ENCODE results near the gene PCP2.
A peak's percentile ranks its signal among the peaks of the same experiment; 100 is the strongest.

Gene PCP2

GRCh38 chr19:7658219-7658686 lies 24.7 kb upstream of the PCP2 start:
- H3K4me3 ChIP-seq (ENCODE audit: low read depth, low read length): no peak overlapping the region
- no peak for TF ChIP-seq CTCF (IDR thresholded peaks at IDR 0.05; ENCODE audit: low read depth, low read length)

- H3K4me3 ChIP-seq (ENCODE audit: low read depth, low read length): no peak overlapping the region
- TF ChIP-seq CTCF (IDR thresholded peaks at IDR 0.05; ENCODE audit: low read depth, low read length): no peak
Measured at GRCh38 chr19:7657131-7657751, 23.7 kb upstream of the PCP2 start.

DNA sequence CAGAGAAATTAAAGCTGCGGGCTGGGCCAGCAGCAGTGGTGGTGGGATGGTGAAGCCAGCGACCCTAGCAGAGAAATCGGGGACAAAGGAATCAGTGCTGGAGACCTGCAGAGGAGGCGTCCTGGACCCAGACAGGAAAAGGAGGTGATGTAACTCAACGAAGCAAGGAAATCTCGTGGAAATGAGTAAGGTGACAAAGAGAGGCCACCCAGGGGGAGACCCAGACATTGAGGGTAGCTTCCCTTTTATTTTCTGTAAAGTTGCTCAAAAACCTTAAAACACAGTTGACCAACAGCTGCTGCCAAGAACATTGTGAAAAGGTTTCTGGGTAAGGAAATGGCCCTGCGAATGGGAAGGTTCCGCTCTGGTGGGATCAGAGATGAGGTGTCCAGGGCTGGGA lies 22.1 kb upstream of the PCP2 start:
- H3K4me3 ChIP-seq (ENCODE audit: low read depth, low read length): no peak overlapping the region
- TF ChIP-seq CTCF (IDR thresholded peaks at IDR 0.05; ENCODE audit: low read depth, low read length): no peak

GRCh38 chr19:7654401-7654800 lies 20.9 kb upstream of the PCP2 start:
- H3K4me3 ChIP-seq (ENCODE audit: low read depth, low read length): no peak overlapping the region
- TF ChIP-seq CTCF (IDR thresholded peaks at IDR 0.05; ENCODE audit: low read depth, low read length): no peak

DNA sequence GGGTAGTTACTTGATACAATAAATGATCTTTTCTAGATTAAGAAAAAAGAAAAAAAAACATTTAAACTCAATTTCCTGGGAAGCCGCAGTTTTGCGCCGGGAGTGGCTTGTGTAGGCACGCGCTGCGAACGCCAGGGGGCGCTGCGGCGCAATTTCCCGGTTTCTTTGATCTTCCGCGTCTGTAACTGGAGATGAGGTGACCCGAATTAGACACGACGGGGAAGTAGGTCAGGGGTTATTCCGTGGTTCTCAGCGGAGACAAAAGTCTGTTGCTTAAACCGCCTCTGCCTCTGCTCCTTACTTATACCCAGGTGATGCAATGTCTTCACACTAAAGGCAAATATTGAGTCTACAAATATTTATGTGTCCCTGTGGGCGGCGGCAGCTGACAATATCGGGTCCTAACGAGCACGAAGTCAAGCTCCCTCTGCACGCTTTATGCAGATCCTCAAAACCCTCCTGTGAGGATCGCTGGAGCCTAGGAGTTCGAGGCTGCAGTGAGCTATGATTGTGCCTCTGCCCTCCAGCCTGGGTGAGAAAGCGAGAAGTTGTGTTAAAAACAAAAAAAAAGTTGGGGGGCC lies 18.6 kb upstream of the PCP2 start:
- H3K4me3 ChIP-seq (ENCODE audit: low read depth, low read length): peak overlapping the region; percentile 38
- TF ChIP-seq CTCF (IDR thresholded peaks at IDR 0.05; ENCODE audit: low read depth, low read length): peak; percentile 95

- H3K4me3 ChIP-seq (ENCODE audit: low read depth, low read length): no peak overlapping the region
- TF ChIP-seq CTCF (IDR thresholded peaks at IDR 0.05; ENCODE audit: low read depth, low read length): no peak
Measured at GRCh38 chr19:7650148-7650547, 16.6 kb upstream of the PCP2 start.

- no peak overlapping the region for H3K4me3 ChIP-seq (ENCODE audit: low read depth, low read length)
Measured at GRCh38 chr19:7648265-7649014, 14.9 kb upstream of the PCP2 start.

More at GRCh38 chr19:7648265-7649014, 14.9 kb upstream of the PCP2 start:
- no peak for TF ChIP-seq CTCF (IDR thresholded peaks at IDR 0.05; ENCODE audit: low read depth, low read length)
